T-helper 2 cell treated with Interferon-gamma antibody and Interleukin-4, amounts not matched to agents 100 ng/mL and 5 ng/mL, for 36 hours (primary cell): Measurements from ENCODE around the gene ZNF33B. TPM values are rescaled to one million over a fixed set of nuclear protein-coding genes. Genes with fewer than 3 reads are reported as not detected.
"Not testable (repeated sequence)": the region's sequence is repeated elsewhere in the genome, so short reads cannot be mapped to it uniquely, and the experiment has no call there.

Experiments
- intact Hi-C: fragments of 100-400 bp; cut with micrococcal nuclease; formaldehyde crosslinking; loops from one replicate; pipeline ENCODE4 v1.15.1; 2023
- total RNA-seq: library from RNA; stranded (reverse); gene quantifications from 2 replicates; pipeline ENCODE4 v1.2.3, GENCODE V29; 2022

The ZNF33B gene
- total RNA-seq = 27.6 and 30.8 TPM in 2 replicates

GRCh38 chr10:42638055-42638820 lies at the start of gene ZNF33B:
Gene ZNF33B, minus strand, starts transcription at chr10:42638570. Its CDS starts 1,642 bp downstream, at chr10:42636928.
- intact Hi-C loops = loop anchor here (1.0 to 10.0 kb wide), 8 partner anchors 8 to 937 kb away; partner anchors contain the start of genes BMS1, CSGALNACT2, HNRNPF and ZNF239

- intact Hi-C loops = no loop called here
Measured at GRCh38 chr10:42684517-42684916, 46.1 kb upstream of the ZNF33B start.

- intact Hi-C loops = no loop called here
Measured at GRCh38 chr10:42680267-42680666, 41.9 kb upstream of the ZNF33B start.

GRCh38 chr10:42665181-42665979 lies 27.0 kb upstream of the ZNF33B start:
- intact Hi-C loops = not testable (repeated sequence)

GRCh38 chr10:42654419-42654818 lies 16.0 kb upstream of the ZNF33B start:
- intact Hi-C loops = no loop called here

- intact Hi-C loops = no loop called here
Measured at GRCh38 chr10:42652858-42653257, 14.5 kb upstream of the ZNF33B start.

GRCh38 chr10:42650374-42650773 lies 12.0 kb upstream of the ZNF33B start:
- intact Hi-C loops = no loop called here

- intact Hi-C loops = no loop called here
Measured at GRCh38 chr10:42648512-42648911, 10.1 kb upstream of the ZNF33B start.

- intact Hi-C loops = no loop called here
Measured at GRCh38 chr10:42646687-42647640, 8.6 kb upstream of the ZNF33B start.

GRCh38 chr10:42646214-42646613 lies 7.8 kb upstream of the ZNF33B start:
- intact Hi-C loops = no loop called here

GRCh38 chr10:42645516-42645915 lies 7.1 kb upstream of the ZNF33B start:
- intact Hi-C loops = no loop called here

- intact Hi-C loops = no loop called here
Measured at GRCh38 chr10:42645103-42645502, 6.7 kb upstream of the ZNF33B start.

- intact Hi-C loops = no loop called here
Measured at GRCh38 chr10:42640610-42641229, 2.4 kb upstream of the ZNF33B start.

- intact Hi-C loops = loop anchor here (1.0 to 10.0 kb wide), 8 partner anchors 9 to 936 kb away; partner anchors contain the start of genes BMS1, CSGALNACT2, HNRNPF and ZNF239
Measured at GRCh38 chr10:42638821-42639270, 476 bp upstream of the ZNF33B start.

GRCh38 chr10:42637648-42638054 lies 719 bp downstream of the ZNF33B start:
- intact Hi-C loops = loop anchor here (1.0 to 10.0 kb wide), 8 partner anchors 7 to 937 kb away; partner anchors contain the start of genes BMS1, CSGALNACT2, HNRNPF and ZNF239

GRCh38 chr10:42637142-42637541 lies 1.2 kb downstream of the ZNF33B start:
- intact Hi-C loops = loop anchor here (10.0 kb wide), 1 partner anchor 938 kb away; the partner anchor contains the start of gene ZNF239

- intact Hi-C loops = loop anchor here (10.0 kb wide), 1 partner anchor 940 kb away; the partner anchor contains the start of gene ZNF239
Measured at GRCh38 chr10:42635098-42635497, 3.3 kb downstream of the ZNF33B start.

GRCh38 chr10:42632564-42632963 lies 5.8 kb downstream of the ZNF33B start:
- intact Hi-C loops = loop anchor here (10.0 kb wide), 1 partner anchor 942 kb away; the partner anchor contains the start of gene ZNF239

GRCh38 chr10:42630537-42631134 lies 7.7 kb downstream of the ZNF33B start:
- intact Hi-C loops = loop anchor here (1.0 to 10.0 kb wide), 2 partner anchors 8 to 944 kb away; partner anchors contain the start of genes ZNF239 and ZNF33B
